K562 (cell line): ENCODE measurements around the gene CCSER2. TPM values are rescaled to one million over a fixed set of nuclear protein-coding genes. Genes with fewer than 3 reads are reported as not detected.

Source experiments
- ATAC-seq: fragments of 200-7000 bp; cut with Tn5 transposase; 3 replicates; pipeline ENCODE4 v1.9.1; 2020; ENCODE audit warnings: moderate library complexity
- BruUV-seq: library from RNA; stranded (reverse); fragments of 400-500 nt; replicated peaks from 2 replicates; lab custom pipeline; 2021; lab: Mats Ljungman, UMichigan
- CTCF ChIA-PET: fragments of 300-600 bp; formaldehyde crosslinking; extraction: SDS; loops from one replicate; lab custom pipeline; 2021; ENCODE audit warnings: low intra/inter-chr PET ratio; lab: Yijun Ruan, JAX
- POLR2A ChIA-PET: fragments of 300-600, 350-650 bp; sonication (Branson Sonifier 250); formaldehyde crosslinking; extraction: SDS; loops from one replicate; lab custom pipeline; 2021; ENCODE audit warnings: antibody characterized with exemption, inconsistent platforms; lab: Yijun Ruan, JAX
- DNase-seq, 4 experiments: peaks; one replicate each; pipeline versions ENCODE4 v3.0.0 to v3.0.0-alpha.2; 2011 to 2018; ENCODE audit warnings: low spot score in 3 of 4, mixed read lengths in 3 of 4; ENCODE audit errors: extremely low read depth in 1 of 4
- FAIRE-seq: peaks from 2 replicates; lab custom pipeline; 2011; peaks lifted over from hg19 to GRCh38; lab: Jason Lieb, UNC
- H2AFZ ChIP-seq: 2 replicates; pipeline ENCODE4 v1.6.0; 2011; ENCODE audit warnings: low read depth, low read length, control low read depth, inconsistent platforms
- H3K27ac ChIP-seq: fragments of 200-600 bp; 3 replicates; pipeline ENCODE4 v1.8.0; 2011; ENCODE audit warnings: low read depth, mild to moderate bottlenecking, control low read depth, inconsistent platforms, low read length, moderate library complexity, mixed read lengths; ENCODE audit errors: extremely low read depth
- H3K27me3 ChIP-seq, 2 experiments: fragments of 300-600 bp in 1 of 2; 2 replicates in 1 of 2; 3 replicates in 1 of 2; pipeline versions ENCODE4 v1.6.0 to v1.8.0; 2011; ENCODE audit warnings: inconsistent platforms in 2 of 2, low read length in 2 of 2, mild to moderate bottlenecking in 1 of 2, mixed read lengths in 1 of 2, moderate library complexity in 1 of 2; ENCODE audit not compliant: control insufficient read depth in 2 of 2, insufficient read depth in 2 of 2
- H3K36me3 ChIP-seq: fragments of 300-600 bp; 3 replicates; pipeline ENCODE4 v1.8.0; 2011; ENCODE audit warnings: mild to moderate bottlenecking, low read length, inconsistent platforms; ENCODE audit not compliant: control insufficient read depth, insufficient read depth
- H3K4me1 ChIP-seq, 2 experiments: fragments of 200-600 bp in 1 of 2; replicated peaks in 1 of 2; 2 replicates in 1 of 2; 3 replicates in 1 of 2; pipeline versions ENCODE4 v1.5.1 to v1.8.0; 2011; ENCODE audit warnings: inconsistent platforms in 2 of 2, low read length in 2 of 2, mild to moderate bottlenecking in 1 of 2, mixed read lengths in 1 of 2, moderate library complexity in 1 of 2; ENCODE audit not compliant: control insufficient read depth in 2 of 2, insufficient read depth in 2 of 2
- H3K4me2 ChIP-seq: 2 replicates; pipeline ENCODE4 v1.6.1; 2011; ENCODE audit warnings: low read length, control low read depth, inconsistent platforms, mixed read lengths; ENCODE audit not compliant: insufficient read depth
- H3K4me3 ChIP-seq: fragments of 200-600 bp; sonication (generic), shearing (Covaris generic); 2 replicates; pipeline ENCODE4 v1.5.1; 2016; ENCODE audit warnings: control low read depth, inconsistent platforms
- H3K79me2 ChIP-seq: fragments of 200-600 bp; 3 replicates; pipeline ENCODE4 v1.8.0; 2011; ENCODE audit warnings: low read length, inconsistent platforms; ENCODE audit not compliant: control insufficient read depth, insufficient read depth
- H3K9ac ChIP-seq, 2 experiments: 2 replicates each; pipeline versions ENCODE4 v1.6.0 to v1.6.1; 2011; ENCODE audit warnings: low read depth in 2 of 2, low read length in 2 of 2, control low read depth in 1 of 2, inconsistent platforms in 1 of 2, mild to moderate bottlenecking in 1 of 2, mixed read lengths in 1 of 2; ENCODE audit not compliant: insufficient read depth in 1 of 2
- H3K9me1 ChIP-seq: one replicate; pipeline ENCODE4 v1.6.0; 2011; ENCODE audit warnings: inconsistent platforms, mild to moderate bottlenecking, low read length, moderate library complexity; ENCODE audit not compliant: control insufficient read depth, insufficient read depth
- H3K9me3 ChIP-seq: replicated peaks from 2 replicates; pipeline ENCODE4 v1.5.1; 2011; ENCODE audit warnings: low read depth, low read length, inconsistent platforms; ENCODE audit not compliant: control insufficient read depth, insufficient read depth
- H4K20me1 ChIP-seq: replicated peaks from 2 replicates; pipeline ENCODE4 v1.6.1; 2011; ENCODE audit warnings: low read length, inconsistent platforms, mixed read lengths; ENCODE audit not compliant: control insufficient read depth, insufficient read depth
- CBFA2T3 ChIP-seq: fragments of 450-650 bp; IDR thresholded peaks from 2 replicates; pipeline ENCODE4 v1.6.1; 2017
- HNRNPH1 ChIP-seq: fragments of 200-400 bp; formaldehyde crosslinking; optimal IDR thresholded peaks from 2 replicates; pipeline ENCODE3; 2017; ENCODE audit warnings: low read depth, mild to moderate bottlenecking, low read length, moderate library complexity
- NR2C2 ChIP-seq, 2 experiments: fragments of 200-800 bp in 1 of 2; sonication (Bioruptor generic) in 1 of 2; sonication (generic) in 1 of 2; formaldehyde crosslinking in 1 of 2; IDR thresholded peaks; 2 replicates each; pipeline versions ENCODE4 v1.6.1 to v1.8.0; 2016 to 2022; ENCODE audit warnings: mild to moderate bottlenecking in 1 of 2, missing compliant biosample characterization in 1 of 2, missing genetic modification characterization in 1 of 2, missing genetic modification reagents in 1 of 2
- U2AF2 ChIP-seq: fragments of 200-400 bp; formaldehyde crosslinking; optimal IDR thresholded peaks from 2 replicates; pipeline ENCODE3; 2017; ENCODE audit warnings: low read depth, mild to moderate bottlenecking, low read length
- ZNF398 ChIP-seq: fragments of 250-450 bp; sonication (Bioruptor Pico); IDR thresholded peaks from 2 replicates; pipeline ENCODE4 v1.8.0; 2021; ENCODE audit warnings: moderate library complexity, mild to moderate bottlenecking, inconsistent platforms
- ZNF444 ChIP-seq: fragments of 250-450 bp; sonication (Bioruptor Pico); IDR thresholded peaks from 2 replicates; pipeline ENCODE4 v1.4.0; 2020; ENCODE audit warnings: mild to moderate bottlenecking, moderate library complexity
- ZNF551 ChIP-seq: fragments of 250-450 bp; sonication (Bioruptor Pico); IDR thresholded peaks from 2 replicates; pipeline ENCODE4 v1.5.0; 2021; ENCODE audit warnings: mild to moderate bottlenecking, moderate library complexity
- ZNF764 ChIP-seq: fragments of 250-450 bp; sonication (Bioruptor Pico); IDR thresholded peaks from 2 replicates; pipeline ENCODE4 v1.4.0; 2020; ENCODE audit warnings: low read depth, mild to moderate bottlenecking, moderate library complexity
- whole genome bisulfite sequencing: fragments of 100-300 bp; shearing (Covaris generic); methylation state at CpG from one replicate; pipeline ENCODE4 v1.1.6; 2016; ENCODE audit warnings: low coverage, mixed read lengths; ENCODE audit not compliant: insufficient coverage; ENCODE audit errors: missing lambda C conversion rate; 5-methylcytosine and 5-hydroxymethylcytosine counted together
- in situ Hi-C: fragments of 300-500 bp; cut with MboI; formaldehyde crosslinking; loops from 4 replicates; pipeline ENCODE4 v1.15.0; 2018; ENCODE audit warnings: inconsistent platforms, mixed read lengths
- intact Hi-C: fragments of 100-400 bp; cut with micrococcal nuclease; formaldehyde crosslinking; loops from 2 replicates; pipeline ENCODE4 v1.14.2; 2022
- polyA plus RNA-seq, 8 experiments: library from polyadenylated mRNA; depleted of rRNA in 4 of 8; stranded (reverse) in 5 of 8; unstranded in 3 of 8; fragments of >200 nt; fragmentation: Nextera tagmentation in 2 of 8; fragmentation: Illumina TruSeq in 1 of 8; extraction: Ambion mirVana in 2 of 8; extraction: Trizol in 1 of 8; gene quantifications; 2 replicates each; pipeline versions ENCODE4 v1.2.1 to v1.2.3, GENCODE V29; 2011 to 2014; ENCODE audit warnings: inconsistent platforms in 1 of 8, missing spikeins in 1 of 8
- total RNA-seq, 7 experiments: library from RNA; depleted of rRNA in 6 of 7; stranded (reverse); fragments of >200 nt in 6 of 7; fragmentation: Illumina TruSeq in 2 of 7; extraction: Trizol in 2 of 7; gene quantifications; 2 replicates each; pipeline versions ENCODE4 v1.2.1 to v1.2.3, GENCODE V29; 2011 to 2021; ENCODE audit warnings: low replicate concordance in 1 of 7

Gene CCSER2
- total and polyA plus RNA-seq, 9 of the 15 experiments (the other 6 are each of a cell fraction or from before 2014, with no cell fraction given) = 2.7 to 15.1 (median 9.7) TPM

DNA sequence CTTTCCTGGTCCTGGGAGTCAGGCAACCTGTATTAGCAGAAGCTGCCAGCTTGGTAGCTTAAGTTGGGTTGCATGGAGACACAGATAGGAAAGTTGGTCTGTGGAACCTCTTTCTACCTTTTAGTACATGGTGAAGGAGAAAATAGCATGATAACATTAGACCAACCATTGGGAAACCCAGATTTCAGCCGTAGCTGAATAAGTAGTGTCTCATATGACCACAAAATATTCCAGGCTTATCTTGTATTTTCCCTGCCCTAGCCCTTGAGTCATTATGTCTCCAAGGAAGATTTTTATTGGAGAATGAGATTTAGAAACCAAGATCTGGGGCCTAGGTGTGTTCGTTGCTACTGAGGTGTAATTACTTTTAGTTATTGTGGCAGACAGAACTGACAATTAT is 67.2 kb downstream of the CCSER2 start:
- no peak for TF ChIP-seq ZNF764
- no peak for TF ChIP-seq HNRNPH1
- TF ChIP-seq ZNF444 (CRISPR knock-in tag) = no peak
- TF ChIP-seq U2AF2 = no peak
- no peak for TF ChIP-seq ZNF398 (CRISPR knock-in tag)
- TF ChIP-seq NR2C2 (CRISPR knock-in tag; IDR thresholded peaks at IDR 0.05) = no peak
- no peak for TF ChIP-seq NR2C2 (tag; IDR thresholded peaks at IDR 0.05)
- TF ChIP-seq ZNF551 (CRISPR knock-in tag) = no peak
- TF ChIP-seq CBFA2T3 = no peak
- no peaks in the 10 kb centered on the region for H3K9me3 ChIP-seq
- H3K4me2 ChIP-seq = no peak overlapping the region
- FAIRE-seq (no peak), ATAC-seq (no peak), DNase-seq (no peak)
- no peak overlapping the region for H3K9ac ChIP-seq
- WGBS = 17% methylated on average over 2 of the region's 2 CpGs
- in situ Hi-C loops (no loop called here), intact Hi-C loops (no loop called here)
- no peaks in the 10 kb centered on the region for H3K27me3 ChIP-seq
- H3K79me2 ChIP-seq = no peaks in the 10 kb centered on the region
- no TSS peak for BruUV-seq
- H3K4me1 ChIP-seq = no peaks in the 10 kb centered on the region
- no peak overlapping the region for H2AFZ ChIP-seq
- ChIA-PET CTCF (no interaction called here), POLR2A (interaction anchor here (1.0 kb wide), 1 partner anchor 18 kb away, joined by 3 read pairs; no protein-coding TSS in a partner anchor)
- H3K9me1 ChIP-seq = no peaks in the 10 kb centered on the region
- no peak overlapping the region for H3K4me3 ChIP-seq
- no peaks in the 10 kb centered on the region for H4K20me1 ChIP-seq
- H3K36me3 ChIP-seq = no peaks in the 10 kb centered on the region
- H3K27ac ChIP-seq = no peak overlapping the region
